ENCODE measurements around the gene TXNDC2.

Gene TXNDC2

GRCh38 chr18:9842448-9842847 is 43.3 kb upstream of the TXNDC2 start:
- DNase-seq = no peak
- H3K36me3 ChIP-seq = no peaks in the 10 kb centered on the region
- no peaks in the 10 kb centered on the region for H3K27me3 ChIP-seq (ENCODE audit: insufficient read depth, low read depth, severe bottlenecking)
- H3K9me3 ChIP-seq (ENCODE audit: severe bottlenecking) = peaks cover 2% of the 10 kb centered on the region
- no peak for TF ChIP-seq CTCF (IDR thresholded peaks at IDR 0.05; ENCODE audit: low read depth, low read length)
- H3K27ac ChIP-seq = no peak overlapping the region
- H3K4me3 ChIP-seq (ENCODE audit: low read depth, low read length) = no peak overlapping the region

GRCh38 chr18:9845256-9845655 is 40.5 kb upstream of the TXNDC2 start:
- Histone ChIP-seq H3K4me3 (ENCODE audit: low read depth, low read length) (no peak overlapping the region), H3K9me3 (ENCODE audit: severe bottlenecking) (peaks cover 9% of the 10 kb centered on the region), H3K36me3 (no peaks in the 10 kb centered on the region), H3K27ac (no peak overlapping the region), H3K27me3 (ENCODE audit: insufficient read depth, low read depth, severe bottlenecking) (no peaks in the 10 kb centered on the region)
- DNase-seq = no peak
- TF ChIP-seq CTCF (IDR thresholded peaks at IDR 0.05; ENCODE audit: low read depth, low read length) = no peak

- no peak for DNase-seq
- TF ChIP-seq CTCF (IDR thresholded peaks at IDR 0.05; ENCODE audit: low read depth, low read length) = no peak
Observed at GRCh38 chr18:9846162-9846925, 39.4 kb upstream of the TXNDC2 start.

GRCh38 chr18:9848170-9848879 is 37.4 kb upstream of the TXNDC2 start:
- Histone ChIP-seq H3K4me3 (ENCODE audit: low read depth, low read length) (no peak overlapping the region), H3K27me3 (ENCODE audit: insufficient read depth, low read depth, severe bottlenecking) (no peaks in the 10 kb centered on the region), H3K9me3 (ENCODE audit: severe bottlenecking) (peaks cover 9% of the 10 kb centered on the region), H3K36me3 (no peaks in the 10 kb centered on the region), H3K27ac (no peak overlapping the region)
- no peak for TF ChIP-seq CTCF (IDR thresholded peaks at IDR 0.05; ENCODE audit: low read depth, low read length)
- DNase-seq = no peak

More at GRCh38 chr18:9846162-9846925, 39.4 kb upstream of the TXNDC2 start:
- Histone ChIP-seq H3K9me3 (ENCODE audit: severe bottlenecking) (peaks cover 9% of the 10 kb centered on the region), H3K4me3 (ENCODE audit: low read depth, low read length) (no peak overlapping the region), H3K27ac (no peak overlapping the region), H3K36me3 (no peaks in the 10 kb centered on the region), H3K27me3 (ENCODE audit: insufficient read depth, low read depth, severe bottlenecking) (no peaks in the 10 kb centered on the region)

GRCh38 chr18:9849407-9850283 is 36.1 kb upstream of the TXNDC2 start:
- Histone ChIP-seq H3K27me3 (ENCODE audit: insufficient read depth, low read depth, severe bottlenecking) (no peaks in the 10 kb centered on the region), H3K27ac (no peak overlapping the region), H3K9me3 (ENCODE audit: severe bottlenecking) (peaks cover 9% of the 10 kb centered on the region), H3K4me3 (ENCODE audit: low read depth, low read length) (no peak overlapping the region), H3K36me3 (no peaks in the 10 kb centered on the region)
- TF ChIP-seq CTCF (IDR thresholded peaks at IDR 0.05; ENCODE audit: low read depth, low read length) = no peak
- DNase-seq = no peak
